ENCODE measurements around the gene CACNA1H. TPM values are rescaled to one million over a fixed set of nuclear protein-coding genes. Genes with fewer than 3 reads are reported as not detected.
A peak's percentile ranks its signal among the peaks of the same experiment; 100 is the strongest.

CACNA1H gene
- total and polyA plus RNA-seq, 2 of the 4 experiments (the other 2 are of a cell fraction) = 1.6 to 5.8 TPM

DNA sequence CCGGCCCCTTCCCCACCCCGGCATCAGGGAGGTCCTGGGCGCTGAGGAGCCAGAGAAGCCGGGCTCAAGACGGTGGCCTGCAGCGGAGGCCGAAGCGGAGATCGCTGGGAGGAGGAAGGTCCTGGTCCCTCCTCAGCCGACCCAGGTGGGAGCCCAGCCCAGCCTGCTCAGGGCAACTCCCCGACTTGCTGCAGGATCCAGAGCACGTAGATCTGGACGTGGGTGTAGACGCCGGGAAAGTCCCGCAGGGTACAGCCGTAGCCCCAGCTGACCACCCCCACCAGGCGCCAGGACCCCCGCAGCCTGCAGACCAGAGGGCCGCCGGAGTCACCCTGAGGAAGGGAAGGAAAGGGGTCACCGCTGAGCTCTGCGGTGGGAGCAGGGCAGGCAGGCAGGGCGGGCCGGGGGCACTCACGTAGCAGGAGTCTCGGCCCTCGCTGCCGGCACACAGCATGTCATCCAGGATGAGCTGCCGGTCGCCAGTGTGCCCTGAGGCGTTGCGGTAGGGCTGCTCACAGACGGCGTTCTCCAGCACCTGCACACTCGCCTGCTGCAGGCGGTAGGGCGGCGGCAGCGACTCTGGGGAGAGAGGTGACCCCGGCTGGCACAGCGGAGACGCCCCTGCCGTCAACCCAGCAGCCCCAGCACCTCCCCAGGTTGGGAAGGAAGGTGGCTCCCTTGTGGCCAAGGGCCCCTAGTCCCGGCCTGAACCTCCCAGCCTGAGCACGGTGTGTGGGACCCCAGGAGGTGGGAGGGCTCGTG, 108.4 kb downstream of the CACNA1H start:
- CTCF ChIA-PET = no interaction called here
- Histone ChIP-seq H2BK120ac (ENCODE audit: low read depth, low read length) (no peak overlapping the region), H3K79me1 (ENCODE audit: low read depth in 1 of 2, low read length in 2 of 2) (no peaks in the 10 kb centered on the region), H2BK5ac (ENCODE audit: low read depth, low read length, poor library complexity, severe bottlenecking) (no peak overlapping the region), H3K4me3 (ENCODE audit: insufficient read depth, low read depth, low read length) (no peak overlapping the region), H2BK15ac (ENCODE audit: low read depth, low read length) (no peak overlapping the region), H3K9ac (ENCODE audit: low read depth, low read length) (no peak overlapping the region), H3K56ac (ENCODE audit: extremely low read depth, insufficient read depth, low read length) (no peak overlapping the region), H4K91ac (ENCODE audit: insufficient read depth, low read depth, low read length) (no peak overlapping the region), H3K4ac (ENCODE audit: low read depth, low read length) (no peak overlapping the region), H3K18ac (ENCODE audit: low read depth, low read length) (no peak overlapping the region), H3K9me3 (ENCODE audit: control insufficient read depth, insufficient read depth, low read length) (no peaks in the 10 kb centered on the region), H2AFZ (replicated peaks; ENCODE audit: low read length, poor library complexity) (no peak overlapping the region), H3K4me1 (ENCODE audit: control insufficient read depth, insufficient read depth, low read length) (no peaks in the 10 kb centered on the region), H4K5ac (ENCODE audit: low read depth, low read length) (no peak overlapping the region), H2BK20ac (ENCODE audit: low read depth, low read length) (no peak overlapping the region), H3K4me2 (ENCODE audit: low read depth, low read length) (no peak overlapping the region), H2AK9ac (replicated peaks; ENCODE audit: low read depth, low read length, poor library complexity) (peak overlapping the region; percentile 28), H2AK5ac (ENCODE audit: low read depth, low read length) (no peak overlapping the region), H3K23ac (ENCODE audit: low read depth, low read length) (no peak overlapping the region), H4K20me1 (ENCODE audit: insufficient read depth, low read length) (no peaks in the 10 kb centered on the region; the same call in 1 of the 2 replicates), H3K9me1 (ENCODE audit: insufficient read depth, low read length) (peaks cover 4% of the 10 kb centered on the region; the same call in 1 of the 2 replicates), H3K27me3 (ENCODE audit: control insufficient read depth, insufficient read depth, low read length) (peaks cover 40% of the 10 kb centered on the region), H3K36me3 (ENCODE audit: control insufficient read depth, insufficient read depth, low read length) (no peaks in the 10 kb centered on the region), H3K27ac (ENCODE audit: insufficient read depth, low read length) (no peak overlapping the region), H4K8ac (ENCODE audit: low read depth in 2 of 2, low read length in 2 of 2) (no peak overlapping the region), H3K14ac (replicated peaks; ENCODE audit: low read depth, low read length) (no peak overlapping the region)
- intact Hi-C loops (cut with micrococcal nuclease) = no loop called here
- dilution Hi-C loops (cut with HindIII; ENCODE audit: low sequenced_read_pairs, unreplicated experiment) = no loop called here
- WGBS, 2 experiments (ENCODE audit: extremely low coverage in 2 of 2, insufficient read length in 1 of 2) = 4% methylated on average over 18 of the region's 47 CpGs; no CpG with 5 or more reads in 1 of the 2 experiments
- POLR2A ChIA-PET (ENCODE audit: unreplicated experiment) = no interaction called here
- no TSS peak for BruUV-seq (replicated peaks)
- TF ChIP-seq, protein P1, sequence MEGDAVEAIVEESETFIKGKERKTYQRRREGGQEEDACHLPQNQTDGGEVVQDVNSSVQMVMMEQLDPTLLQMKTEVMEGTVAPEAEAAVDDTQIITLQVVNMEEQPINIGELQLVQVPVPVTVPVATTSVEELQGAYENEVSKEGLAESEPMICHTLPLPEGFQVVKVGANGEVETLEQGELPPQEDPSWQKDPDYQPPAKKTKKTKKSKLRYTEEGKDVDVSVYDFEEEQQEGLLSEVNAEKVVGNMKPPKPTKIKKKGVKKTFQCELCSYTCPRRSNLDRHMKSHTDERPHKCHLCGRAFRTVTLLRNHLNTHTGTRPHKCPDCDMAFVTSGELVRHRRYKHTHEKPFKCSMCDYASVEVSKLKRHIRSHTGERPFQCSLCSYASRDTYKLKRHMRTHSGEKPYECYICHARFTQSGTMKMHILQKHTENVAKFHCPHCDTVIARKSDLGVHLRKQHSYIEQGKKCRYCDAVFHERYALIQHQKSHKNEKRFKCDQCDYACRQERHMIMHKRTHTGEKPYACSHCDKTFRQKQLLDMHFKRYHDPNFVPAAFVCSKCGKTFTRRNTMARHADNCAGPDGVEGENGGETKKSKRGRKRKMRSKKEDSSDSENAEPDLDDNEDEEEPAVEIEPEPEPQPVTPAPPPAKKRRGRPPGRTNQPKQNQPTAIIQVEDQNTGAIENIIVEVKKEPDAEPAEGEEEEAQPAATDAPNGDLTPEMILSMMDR (conservative IDR thresholded peaks at IDR 0.05; ENCODE audit: low read depth, low read length) = no peak
- TF ChIP-seq MAFK (IDR thresholded peaks at IDR 0.05; ENCODE audit: low read depth, low read length) = no peak
- TF ChIP-seq MXI1 (IDR thresholded peaks at IDR 0.05; ENCODE audit: borderline replicate concordance, low read depth, low read length) = no peak
- no peak for TF ChIP-seq RFX5 (IDR thresholded peaks at IDR 0.05; ENCODE audit: low read depth, low read length)
- TF ChIP-seq SMC3 (IDR thresholded peaks at IDR 0.05; ENCODE audit: low read depth, low read length) = no peak
- no peak for TF ChIP-seq POLR2A (IDR thresholded peaks at IDR 0.05; ENCODE audit: low read depth, low read length)
- TF ChIP-seq, protein P2, sequence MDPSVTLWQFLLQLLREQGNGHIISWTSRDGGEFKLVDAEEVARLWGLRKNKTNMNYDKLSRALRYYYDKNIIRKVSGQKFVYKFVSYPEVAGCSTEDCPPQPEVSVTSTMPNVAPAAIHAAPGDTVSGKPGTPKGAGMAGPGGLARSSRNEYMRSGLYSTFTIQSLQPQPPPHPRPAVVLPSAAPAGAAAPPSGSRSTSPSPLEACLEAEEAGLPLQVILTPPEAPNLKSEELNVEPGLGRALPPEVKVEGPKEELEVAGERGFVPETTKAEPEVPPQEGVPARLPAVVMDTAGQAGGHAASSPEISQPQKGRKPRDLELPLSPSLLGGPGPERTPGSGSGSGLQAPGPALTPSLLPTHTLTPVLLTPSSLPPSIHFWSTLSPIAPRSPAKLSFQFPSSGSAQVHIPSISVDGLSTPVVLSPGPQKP (IDR thresholded peaks at IDR 0.05; ENCODE audit: borderline replicate concordance, low read depth, low read length) = no peak
- no peak for TF ChIP-seq RAD21 (IDR thresholded peaks at IDR 0.05; ENCODE audit: low read length)
- TF ChIP-seq, protein P3, sequence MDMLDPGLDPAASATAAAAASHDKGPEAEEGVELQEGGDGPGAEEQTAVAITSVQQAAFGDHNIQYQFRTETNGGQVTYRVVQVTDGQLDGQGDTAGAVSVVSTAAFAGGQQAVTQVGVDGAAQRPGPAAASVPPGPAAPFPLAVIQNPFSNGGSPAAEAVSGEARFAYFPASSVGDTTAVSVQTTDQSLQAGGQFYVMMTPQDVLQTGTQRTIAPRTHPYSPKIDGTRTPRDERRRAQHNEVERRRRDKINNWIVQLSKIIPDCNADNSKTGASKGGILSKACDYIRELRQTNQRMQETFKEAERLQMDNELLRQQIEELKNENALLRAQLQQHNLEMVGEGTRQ (IDR thresholded peaks at IDR 0.05; ENCODE audit: low read depth, low read length) = no peak
- no peak for TF ChIP-seq CHD1 (IDR thresholded peaks at IDR 0.05; ENCODE audit: low read depth, low read length)
- TF ChIP-seq RCOR1 (IDR thresholded peaks at IDR 0.05; ENCODE audit: insufficient replicate concordance, low read length) = no peak
- DNase-seq = no peak
- ATAC-seq (ENCODE audit: low read depth) = no peak
- in situ Hi-C loops (cut with MboI; ENCODE audit: low sequenced_read_pairs) = no loop called here
